Adipocyte (in vitro differentiated cells): Measurements from ENCODE around the gene FAM13A.

Experiments
- DNase-seq: peaks from one replicate; pipeline ENCODE4 v3.0.0-alpha.2; 2015; ENCODE audit warnings: low read depth
- H3K27me3 ChIP-seq: replicated peaks from 2 replicates; pipeline ENCODE4 v1.7.0; 2013; ENCODE audit warnings: mild to moderate bottlenecking, low read length, moderate library complexity; ENCODE audit not compliant: control insufficient read depth, insufficient read depth
- H3K36me3 ChIP-seq: 2 replicates; pipeline ENCODE4 v1.7.0; 2013; ENCODE audit warnings: low read length, mild to moderate bottlenecking, moderate library complexity; ENCODE audit not compliant: control insufficient read depth, insufficient read depth, severe bottlenecking
- H3K4me1 ChIP-seq: 2 replicates; pipeline ENCODE4 v1.7.0; 2013; ENCODE audit warnings: mild to moderate bottlenecking, low read length, moderate library complexity; ENCODE audit not compliant: control insufficient read depth, insufficient read depth
- H3K4me3 ChIP-seq: 2 replicates; pipeline ENCODE4 v1.7.0; 2013; ENCODE audit warnings: mild to moderate bottlenecking, low read length, moderate library complexity
- H3K9ac ChIP-seq: 2 replicates; pipeline ENCODE4 v1.7.0; 2013; ENCODE audit warnings: mild to moderate bottlenecking, low read length, moderate library complexity
- H3K9me3 ChIP-seq: 2 replicates; pipeline ENCODE4 v1.7.0; 2013; ENCODE audit warnings: mild to moderate bottlenecking, low read length, moderate library complexity; ENCODE audit not compliant: control insufficient read depth

The FAM13A gene

DNA sequence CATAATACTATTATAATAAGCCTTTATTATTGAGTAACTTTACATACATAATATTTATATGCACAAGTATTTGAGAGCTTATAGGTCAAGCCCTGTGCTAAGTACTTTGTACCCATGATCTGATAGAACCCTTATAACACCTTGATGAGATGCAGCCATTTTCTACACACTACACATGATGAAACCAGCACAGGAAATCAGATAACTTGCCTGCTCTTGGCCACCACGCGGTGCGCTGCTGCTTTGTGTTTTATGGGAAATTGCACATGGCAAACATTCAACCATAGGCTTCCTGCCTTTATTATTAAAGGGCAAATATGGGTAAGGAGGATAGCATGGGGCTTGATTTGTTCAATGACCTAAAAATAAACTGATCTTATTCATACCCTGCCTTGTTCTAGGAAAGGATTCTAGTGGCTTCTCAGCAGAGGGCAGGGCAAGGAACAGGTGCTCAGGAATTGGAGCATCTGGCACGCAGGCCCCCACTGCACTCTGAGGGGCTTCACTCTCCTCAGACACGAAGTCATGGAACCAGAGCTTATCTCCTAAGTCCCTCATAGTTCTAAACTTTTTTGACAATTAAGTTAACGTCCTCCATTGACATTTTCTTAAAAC, 327.7 kb downstream of the FAM13A start:
- H3K4me3 ChIP-seq, result no peak overlapping the region
- no peak for DNase-seq
- no peaks in the 10 kb centered on the region for H3K9me3 ChIP-seq
- H3K4me1 ChIP-seq, result peaks cover 24% of the 10 kb centered on the region
- no peaks in the 10 kb centered on the region for H3K27me3 ChIP-seq
- peaks cover 78% of the 10 kb centered on the region for H3K36me3 ChIP-seq
- H3K9ac ChIP-seq, result no peak overlapping the region

DNA sequence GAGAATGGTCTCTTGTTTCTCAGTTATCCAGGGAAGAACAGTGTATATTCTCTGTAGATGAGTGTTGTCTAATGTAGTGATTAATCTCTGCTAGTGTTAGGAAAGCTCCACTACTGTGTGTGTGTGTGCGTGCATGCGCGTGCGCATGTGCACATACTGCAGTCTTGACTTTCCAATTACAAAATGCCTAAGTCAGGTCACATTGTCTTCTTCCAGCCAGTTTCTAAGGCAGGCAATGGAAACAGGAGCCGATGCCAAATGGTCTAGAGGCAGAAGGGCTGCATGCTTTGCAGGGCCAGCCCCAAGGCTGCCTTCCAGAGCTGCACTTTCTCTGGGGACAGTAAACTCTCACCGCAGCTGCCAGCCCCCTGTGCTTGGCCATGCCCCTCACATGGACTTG, 328.8 kb downstream of the FAM13A start:
- H3K27me3 ChIP-seq, result no peaks in the 10 kb centered on the region
- no peak overlapping the region for H3K9ac ChIP-seq
- no peak for DNase-seq
- no peak overlapping the region for H3K4me3 ChIP-seq
- H3K9me3 ChIP-seq, result no peaks in the 10 kb centered on the region
- peaks cover 89% of the 10 kb centered on the region for H3K36me3 ChIP-seq
- H3K4me1 ChIP-seq, result peaks cover 28% of the 10 kb centered on the region

DNA sequence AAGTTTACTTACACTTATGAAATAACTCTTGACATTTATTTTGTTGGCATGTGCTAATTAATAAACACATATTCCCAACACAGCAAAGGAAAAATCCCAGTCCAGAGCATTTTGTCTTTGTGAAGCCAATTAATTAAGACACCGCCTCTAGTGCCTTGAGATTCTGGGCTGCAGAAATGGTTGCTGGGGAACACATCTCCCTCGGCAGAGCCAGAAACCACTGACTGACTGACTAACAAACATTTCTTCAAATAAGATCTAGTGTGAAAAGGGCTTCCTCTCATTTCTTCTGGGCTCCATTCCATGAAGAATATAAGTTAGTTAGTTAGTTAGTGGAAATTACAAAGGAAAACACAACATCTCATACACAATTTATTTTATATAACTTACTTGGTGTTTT, 331.0 kb downstream of the FAM13A start:
- no peak overlapping the region for H3K9ac ChIP-seq
- no peaks in the 10 kb centered on the region for H3K27me3 ChIP-seq
- peaks cover 38% of the 10 kb centered on the region for H3K4me1 ChIP-seq
- no peak overlapping the region for H3K4me3 ChIP-seq
- peaks cover 84% of the 10 kb centered on the region for H3K36me3 ChIP-seq
- no peaks in the 10 kb centered on the region for H3K9me3 ChIP-seq
- no peak for DNase-seq

GRCh38 chr4:88725143-88725542, 331.8 kb downstream of the FAM13A start:
- Histone ChIP-seq H3K9ac (no peak overlapping the region), H3K9me3 (no peaks in the 10 kb centered on the region), H3K4me1 (peaks cover 44% of the 10 kb centered on the region), H3K4me3 (no peak overlapping the region), H3K36me3 (peaks cover 76% of the 10 kb centered on the region), H3K27me3 (no peaks in the 10 kb centered on the region)
- DNase-seq, result no peak

GRCh38 chr4:88724406-88724805, 332.6 kb downstream of the FAM13A start:
- Histone ChIP-seq H3K4me1 (peaks cover 44% of the 10 kb centered on the region), H3K9me3 (no peaks in the 10 kb centered on the region), H3K4me3 (no peak overlapping the region), H3K27me3 (no peaks in the 10 kb centered on the region), H3K36me3 (peaks cover 69% of the 10 kb centered on the region), H3K9ac (no peak overlapping the region)
- no peak for DNase-seq

- Histone ChIP-seq H3K36me3 (peaks cover 61% of the 10 kb centered on the region), H3K9me3 (peaks cover under 1% of the 10 kb centered on the region)
Measured at GRCh38 chr4:88722828-88723227, 334.2 kb downstream of the FAM13A start.

GRCh38 chr4:88722276-88722780, 334.7 kb downstream of the FAM13A start:
- Histone ChIP-seq H3K4me3 (no peak overlapping the region), H3K9ac (no peak overlapping the region), H3K9me3 (peaks cover 5% of the 10 kb centered on the region), H3K36me3 (peaks cover 60% of the 10 kb centered on the region), H3K27me3 (no peaks in the 10 kb centered on the region), H3K4me1 (peaks cover 31% of the 10 kb centered on the region)
- DNase-seq, result no peak

More at GRCh38 chr4:88722828-88723227, 334.2 kb downstream of the FAM13A start:
- Histone ChIP-seq H3K27me3 (no peaks in the 10 kb centered on the region), H3K4me3 (no peak overlapping the region), H3K4me1 (peaks cover 35% of the 10 kb centered on the region), H3K9ac (no peak overlapping the region)
- no peak for DNase-seq

DNA sequence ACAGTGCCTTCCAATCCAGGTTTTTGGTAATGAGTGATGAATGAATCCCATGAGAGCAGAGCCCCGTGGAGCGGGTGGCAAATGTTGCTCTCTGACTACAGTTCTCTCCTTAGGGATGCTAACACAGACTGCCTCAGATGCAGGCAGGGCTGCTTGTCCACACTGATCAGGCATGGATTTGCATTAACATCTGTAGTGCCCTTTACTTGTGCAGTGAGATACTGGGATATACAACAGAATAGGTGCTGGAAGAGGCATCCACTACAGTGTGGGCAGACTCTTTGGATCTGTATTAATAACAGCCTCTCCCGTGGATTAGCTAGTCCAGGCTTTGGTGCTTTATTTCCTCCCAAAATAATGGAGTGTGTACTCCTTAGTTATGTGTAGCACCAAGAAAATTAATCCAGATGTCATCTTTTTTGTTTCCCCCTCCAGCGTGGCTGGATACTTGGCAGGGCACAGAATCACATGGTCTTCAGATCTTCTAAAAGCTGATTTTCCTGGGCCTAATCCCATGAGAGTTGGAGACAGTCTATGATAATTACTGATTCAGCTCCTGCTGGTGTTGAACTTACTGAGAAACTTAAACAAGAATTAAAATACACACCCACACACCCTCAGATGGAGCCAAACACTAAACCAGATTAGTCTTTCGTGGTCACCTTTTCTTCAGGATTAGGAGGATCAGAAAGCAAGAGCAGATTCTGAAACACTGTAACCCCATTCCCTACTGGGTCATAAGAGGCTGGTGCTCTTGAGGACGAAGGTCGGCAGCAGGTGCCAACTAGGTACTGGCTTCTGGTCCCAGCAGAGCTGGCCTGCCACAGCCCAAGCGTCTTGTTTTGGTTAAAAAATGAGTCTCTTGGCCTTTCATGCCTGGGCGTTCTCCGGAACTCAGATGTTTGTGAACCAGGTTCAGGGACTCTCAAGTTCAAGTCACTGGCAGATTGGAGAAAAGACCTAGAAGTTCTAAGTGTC, 336.2 kb downstream of the FAM13A start:
- Histone ChIP-seq H3K9me3 (peaks cover 11% of the 10 kb centered on the region), H3K4me3 (no peak overlapping the region), H3K36me3 (peaks cover 54% of the 10 kb centered on the region), H3K9ac (no peak overlapping the region), H3K27me3 (no peaks in the 10 kb centered on the region), H3K4me1 (peaks cover 27% of the 10 kb centered on the region)
- no peak for DNase-seq

- H3K9me3 ChIP-seq, result peaks cover 11% of the 10 kb centered on the region
- no peak for DNase-seq
- no peaks in the 10 kb centered on the region for H3K27me3 ChIP-seq
- no peak overlapping the region for H3K9ac ChIP-seq
- H3K36me3 ChIP-seq, result peaks cover 42% of the 10 kb centered on the region
- H3K4me3 ChIP-seq, result no peak overlapping the region
- peaks cover 27% of the 10 kb centered on the region for H3K4me1 ChIP-seq
Measured at GRCh38 chr4:88719381-88719780, 337.6 kb downstream of the FAM13A start.

DNA sequence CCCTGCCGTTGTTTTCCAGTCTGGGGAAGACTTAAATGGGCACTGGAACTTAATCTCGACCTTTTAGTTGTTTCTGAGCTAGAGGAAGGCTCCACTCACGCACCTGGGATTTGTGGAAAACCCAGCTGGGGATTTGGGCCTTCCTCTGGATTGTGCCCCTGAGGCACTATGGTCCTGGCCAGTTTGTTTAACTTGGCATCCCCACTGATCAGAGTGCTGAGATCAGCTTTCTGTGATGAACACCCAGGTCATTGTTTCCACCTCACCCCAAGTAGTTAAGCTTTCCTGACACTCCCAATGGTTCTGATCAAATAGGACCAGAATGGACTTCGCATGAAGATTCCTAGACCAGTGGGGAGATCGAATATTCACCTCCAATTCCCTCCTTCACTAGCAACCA, 338.9 kb downstream of the FAM13A start:
- Histone ChIP-seq H3K36me3 (peaks cover 29% of the 10 kb centered on the region), H3K9ac (no peak overlapping the region), H3K4me3 (no peak overlapping the region), H3K27me3 (no peaks in the 10 kb centered on the region), H3K4me1 (peaks cover 24% of the 10 kb centered on the region), H3K9me3 (peaks cover 11% of the 10 kb centered on the region)
- DNase-seq, result no peak

DNA sequence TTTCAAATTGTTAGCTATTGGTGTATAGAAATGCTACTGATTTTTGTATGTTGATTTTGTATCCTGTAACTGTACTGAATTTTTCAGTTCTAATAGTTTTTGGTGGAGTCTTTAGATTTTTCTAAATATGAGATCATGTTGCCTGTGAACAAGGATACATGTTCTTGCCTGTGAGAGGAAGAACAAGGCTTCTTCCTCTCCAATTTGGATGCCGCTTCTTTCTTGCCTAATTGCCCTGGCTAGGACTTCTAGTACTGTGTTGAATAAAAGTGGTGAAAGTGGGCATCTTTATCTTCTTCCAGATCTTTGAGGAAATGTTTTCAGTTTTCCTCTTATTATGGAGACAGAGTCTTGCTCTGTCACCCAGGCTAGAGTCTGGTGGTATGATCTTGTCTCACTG, 343.2 kb downstream of the FAM13A start:
- peaks cover 11% of the 10 kb centered on the region for H3K9me3 ChIP-seq
- H3K9ac ChIP-seq, result no peak overlapping the region
- H3K36me3 ChIP-seq, result peaks cover 31% of the 10 kb centered on the region
- no peak for DNase-seq
- no peaks in the 10 kb centered on the region for H3K27me3 ChIP-seq
- peaks cover 4% of the 10 kb centered on the region for H3K4me1 ChIP-seq
- H3K4me3 ChIP-seq, result no peak overlapping the region
